CD14-positive monocyte (primary cell): ENCODE measurements around the gene CTXN3. TPM values are rescaled to one million over a fixed set of nuclear protein-coding genes. Genes with fewer than 3 reads are reported as not detected.

Experiments
- DNase-seq, 3 donors: peaks; one replicate each; pipeline ENCODE4 v3.0.0-alpha.2; 2011 to 2022
- H2AFZ ChIP-seq: 2 replicates; pipeline ENCODE4 v1.6.0; 2012; ENCODE audit warnings: mild to moderate bottlenecking, low read depth, low read length, inconsistent platforms; ENCODE audit not compliant: insufficient read depth, poor library complexity, severe bottlenecking
- H3K27ac ChIP-seq, 2 donors: 1 replicate in 1 of 2; 2 replicates in 1 of 2; pipeline ENCODE4 v1.5.1; 2012 to 2013; ENCODE audit warnings: low read length in 2 of 2, control low read depth in 1 of 2, inconsistent platforms in 1 of 2, low read depth in 1 of 2, mild to moderate bottlenecking in 1 of 2
- H3K27me3 ChIP-seq, 2 donors: one replicate each; pipeline versions ENCODE4 v1.6.0 to v1.6.1; 2011 to 2013; ENCODE audit warnings: low read length in 2 of 2; ENCODE audit not compliant: control insufficient read depth in 2 of 2, insufficient read depth in 2 of 2
- H3K36me3 ChIP-seq, 2 donors: replicated peaks in 1 of 2; 1 replicate in 1 of 2; 2 replicates in 1 of 2; pipeline versions ENCODE4 v1.5.1 to v1.6.1; 2012 to 2013; ENCODE audit warnings: low read length in 2 of 2, control low read depth in 1 of 2, inconsistent platforms in 1 of 2, mild to moderate bottlenecking in 1 of 2; ENCODE audit not compliant: insufficient read depth in 2 of 2, control insufficient read depth in 1 of 2
- H3K4me1 ChIP-seq, 2 donors: 1 replicate in 1 of 2; 2 replicates in 1 of 2; pipeline versions ENCODE4 v1.5.1 to v1.6.1; 2012 to 2013; ENCODE audit warnings: low read length in 2 of 2, control low read depth in 1 of 2, inconsistent platforms in 1 of 2, mild to moderate bottlenecking in 1 of 2, moderate library complexity in 1 of 2; ENCODE audit not compliant: insufficient read depth in 2 of 2, control insufficient read depth in 1 of 2
- H3K4me2 ChIP-seq: replicated peaks from 2 replicates; pipeline ENCODE3; 2012; ENCODE audit warnings: low read length, moderate library complexity, mild to moderate bottlenecking; ENCODE audit not compliant: poor library complexity, severe bottlenecking; ENCODE audit errors: extremely low read depth
- H3K4me3 ChIP-seq, 3 experiments: fragments of 200-600 bp in 1 of 3; sonication (generic) in 1 of 3; replicated peaks in 1 of 3; 1 replicate in 2 of 3; 2 replicates in 1 of 3; pipeline ENCODE4 v1.5.1; 2011 to 2013; ENCODE audit warnings: low read length in 3 of 3, mild to moderate bottlenecking in 3 of 3, control low read depth in 2 of 3, low read depth in 2 of 3, inconsistent platforms in 1 of 3, moderate library complexity in 1 of 3
- H3K79me2 ChIP-seq: 2 replicates; pipeline ENCODE4 v1.6.0; 2012; ENCODE audit warnings: mild to moderate bottlenecking, control low read depth, inconsistent platforms, low read length, moderate library complexity; ENCODE audit not compliant: insufficient read depth
- H3K9ac ChIP-seq: 2 replicates; pipeline ENCODE4 v1.6.0; 2017; ENCODE audit warnings: low read length, mild to moderate bottlenecking; ENCODE audit not compliant: insufficient read depth, poor library complexity, severe bottlenecking
- H3K9me3 ChIP-seq, 2 donors: replicated peaks in 1 of 2; 1 replicate in 1 of 2; 2 replicates in 1 of 2; pipeline versions ENCODE4 v1.5.1 to v1.6.1; 2012 to 2013; ENCODE audit warnings: low read length in 2 of 2, control low read depth in 1 of 2; ENCODE audit not compliant: control insufficient read depth in 1 of 2, insufficient read depth in 1 of 2
- H4K20me1 ChIP-seq: 2 replicates; pipeline ENCODE4 v1.6.0; 2012; ENCODE audit warnings: mild to moderate bottlenecking, low read length, control low read depth, moderate library complexity; ENCODE audit not compliant: insufficient read depth
- H3K27ac Mint-ChIP-seq, 7 donors: one replicate each; pipeline ENCODE4 v1.8.0; 2020; ENCODE audit warnings: mild to moderate bottlenecking in 7 of 7, mixed read lengths in 7 of 7, moderate library complexity in 6 of 7, inconsistent platforms in 2 of 7
- H3K27me3 Mint-ChIP-seq, 3 donors: one replicate each; pipeline ENCODE4 v1.8.0; 2021 to 2022; ENCODE audit warnings: low read depth in 3 of 3, mild to moderate bottlenecking in 3 of 3, mixed read lengths in 3 of 3, moderate library complexity in 3 of 3, inconsistent platforms in 1 of 3
- H3K36me3 Mint-ChIP-seq, 2 donors: one replicate each; pipeline ENCODE4 v1.8.0; 2020; ENCODE audit warnings: mixed read lengths in 2 of 2, inconsistent platforms in 1 of 2, mild to moderate bottlenecking in 1 of 2
- H3K4me1 Mint-ChIP-seq: one replicate; pipeline ENCODE4 v1.8.0; 2020; ENCODE audit warnings: mild to moderate bottlenecking, mixed read lengths
- H3K4me3 Mint-ChIP-seq, 2 donors: one replicate each; pipeline ENCODE4 v1.8.0; 2020; ENCODE audit warnings: mild to moderate bottlenecking in 2 of 2, mixed read lengths in 2 of 2, moderate library complexity in 1 of 2
- H3K9me3 Mint-ChIP-seq, 7 donors: one replicate each; pipeline ENCODE4 v1.8.0; 2020 to 2022; ENCODE audit warnings: mixed read lengths in 7 of 7, mild to moderate bottlenecking in 6 of 7, moderate library complexity in 6 of 7, inconsistent platforms in 2 of 7
- CTCF ChIP-seq: fragments of 200-600 bp; IDR thresholded peaks from one replicate; pipeline ENCODE4 v1.8.0; 2022; ENCODE audit warnings: antibody characterized with exemption, mild to moderate bottlenecking
- WGBS: methylation state at CpG from one replicate; pipeline ENCODE4 v1.1.5; 2013; ENCODE audit warnings: missing lambda C conversion rate; ENCODE audit not compliant: insufficient coverage; 5-methylcytosine and 5-hydroxymethylcytosine counted together
- intact Hi-C, 2 donors: fragments of 100-400 bp; cut with micrococcal nuclease; formaldehyde crosslinking; loops; one replicate each; pipeline versions ENCODE4 v1.15.0 to v1.15.1; 2023
- polyA plus RNA-seq, 3 donors: library from polyadenylated mRNA; depleted of rRNA in 1 of 3; unstranded in 2 of 3; stranded (reverse) in 1 of 3; fragments of 300-500 nt in 2 of 3; fragments of >200 nt in 1 of 3; fragmentation: Illumina TruSeq in 2 of 3; gene quantifications; 1 replicate in 2 of 3; 2 replicates in 1 of 3; pipeline ENCODE4 v1.2.3, GENCODE V29; 2012 to 2021

The CTXN3 gene
- polyA plus RNA-seq, 3 donors, result not detected

GRCh38 chr5:127634007-127634406 lies 14.9 kb upstream of the CTXN3 start:
- Histone ChIP-seq H4K20me1 (no peaks in the 10 kb centered on the region), H3K27me3 (no peaks in the 10 kb centered on the region), H3K4me2 (no peak overlapping the region), H2AFZ (no peak overlapping the region), H3K9ac (no peak overlapping the region), H3K4me1 (no peaks in the 10 kb centered on the region), H3K79me2 (no peaks in the 10 kb centered on the region), H3K27ac (no peak overlapping the region), H3K36me3 (no peaks in the 10 kb centered on the region), H3K9me3 (no peaks in the 10 kb centered on the region), H3K4me3 (no peak overlapping the region)
- no peak overlapping the region for H3K27ac Mint-ChIP-seq
- H3K36me3 Mint-ChIP-seq, result no peaks in the 10 kb centered on the region
- intact Hi-C loops, result no loop called here
- H3K4me3 Mint-ChIP-seq, result no peak overlapping the region
- peaks cover 0 to 2% (median 0%) of the 10 kb centered on the region in 3 donors for H3K27me3 Mint-ChIP-seq
- H3K9me3 Mint-ChIP-seq, result peaks cover 0 to 1% (median 0%) of the 10 kb centered on the region in 7 donors
- no peaks in the 10 kb centered on the region for H3K4me1 Mint-ChIP-seq
- TF ChIP-seq CTCF, result no peak
- DNase-seq, result no peak

GRCh38 chr5:127639828-127640227 lies 9.1 kb upstream of the CTXN3 start:
- Histone ChIP-seq H3K27me3 (no peaks in the 10 kb centered on the region), H4K20me1 (no peaks in the 10 kb centered on the region), H3K36me3 (no peaks in the 10 kb centered on the region), H3K79me2 (no peaks in the 10 kb centered on the region), H3K9me3 (no peaks in the 10 kb centered on the region), H3K4me1 (no peaks in the 10 kb centered on the region), H3K9ac (no peak overlapping the region), H3K4me2 (no peak overlapping the region), H3K27ac (no peak overlapping the region), H3K4me3 (no peak overlapping the region), H2AFZ (no peak overlapping the region)
- no peak for TF ChIP-seq CTCF
- intact Hi-C loops, result no loop called here
- no peaks in the 10 kb centered on the region for H3K36me3 Mint-ChIP-seq
- no peak overlapping the region for H3K27ac Mint-ChIP-seq
- no peak overlapping the region for H3K4me3 Mint-ChIP-seq
- no peaks in the 10 kb centered on the region for H3K4me1 Mint-ChIP-seq
- no CpG with 5 or more reads among the region's 2 CpGs for WGBS
- no peaks in the 10 kb centered on the region for H3K9me3 Mint-ChIP-seq
- no peak for DNase-seq
- H3K27me3 Mint-ChIP-seq, result peaks cover 0 to 2% (median 2%) of the 10 kb centered on the region in 3 donors
